Kidney (tissue), 14 donors: Measurements from ENCODE around the gene CHRM4. TPM values are rescaled to one million over a fixed set of nuclear protein-coding genes. Genes with fewer than 3 reads are reported as not detected.

ENCODE experiments used
- DNase-seq, 5 donors: peaks; one replicate each; pipeline ENCODE4 v3.0.0-alpha.2; 2013 to 2020
- FAIRE-seq: peaks from 2 replicates; lab custom pipeline; 2012; peaks lifted over from hg19 to GRCh38; lab: Jason Lieb, UNC
- H3K27ac ChIP-seq, 2 donors: one replicate each; pipeline ENCODE4 v1.7.0; 2013; ENCODE audit warnings: low read depth in 2 of 2, low read length in 2 of 2, inconsistent platforms in 1 of 2
- H3K27me3 ChIP-seq: one replicate; pipeline ENCODE4 v1.7.1; 2013; ENCODE audit warnings: low read length, inconsistent platforms; ENCODE audit not compliant: control insufficient read depth, insufficient read depth
- H3K36me3 ChIP-seq, 3 donors: one replicate each; pipeline versions ENCODE4 v1.7.0 to v1.7.1; 2013; ENCODE audit warnings: low read length in 3 of 3, control low read depth in 1 of 3, inconsistent platforms in 1 of 3; ENCODE audit not compliant: insufficient read depth in 3 of 3, control insufficient read depth in 2 of 3
- H3K4me1 ChIP-seq, 3 donors: one replicate each; pipeline versions ENCODE4 v1.7.0 to v1.7.1; 2013; ENCODE audit warnings: low read length in 3 of 3, inconsistent platforms in 1 of 3, low read depth in 1 of 3; ENCODE audit not compliant: control insufficient read depth in 2 of 3, insufficient read depth in 2 of 3
- H3K4me3 ChIP-seq, 3 donors: one replicate each; pipeline versions ENCODE4 v1.7.0 to v1.8.1; 2013; ENCODE audit warnings: low read length in 3 of 3, control low read depth in 1 of 3, inconsistent platforms in 1 of 3
- H3K9ac ChIP-seq, 3 donors: one replicate each; pipeline versions ENCODE4 v1.7.0 to v1.7.1; 2013; ENCODE audit warnings: low read length in 3 of 3, control low read depth in 1 of 3, inconsistent platforms in 1 of 3
- H3K9me3 ChIP-seq, 3 donors: one replicate each; pipeline versions ENCODE4 v1.7.0 to v1.7.1; 2013; ENCODE audit warnings: low read length in 3 of 3, control low read depth in 1 of 3, inconsistent platforms in 1 of 3; ENCODE audit not compliant: control insufficient read depth in 2 of 3, insufficient read depth in 1 of 3
- intact Hi-C: fragments of 100-400 bp; cut with DNase I; formaldehyde crosslinking; loops from one replicate; pipeline ENCODE4 v1.11.1; 2022
- polyA plus RNA-seq: library from polyadenylated mRNA; stranded (reverse); fragments of 350-450 nt; fragmentation: Illumina TruSeq; extraction: RNeasy Lipid Tissue Mini Kit (QIAGEN cat#74804); gene quantifications from one replicate; pipeline ENCODE4 v1.2.3, GENCODE V29; 2014; ENCODE audit warnings: low read depth, low replicate concordance; ENCODE audit not compliant: insufficient read depth
- total RNA-seq: library from RNA; stranded (reverse); fragmentation: NEBNext Ultra II Directional; extraction: Animal tissue kit (Norgen Biotek cat#: 25700); gene quantifications from one replicate; pipeline ENCODE4 v1.2.1, GENCODE V29; 2021
- TF ChIP-seq, protein P1 (sequence below): IDR thresholded peaks from 3 replicates; pipeline ENCODE4 v1.5.1; 2012; ENCODE audit warnings: mild to moderate bottlenecking, moderate library complexity, borderline replicate concordance; ENCODE audit not compliant: insufficient read depth; ENCODE audit errors: extremely low read depth
- donor health status: control.
- donor health status: control.
- donor health status: control.
- donor health status: control.
- donor health status: control.
- donor health status: DM: yes; HTN: yes; CAD: no.
- donor health status: Normal renal cell carcinoma (clear cell type).

Gene CHRM4
- total and polyA plus RNA-seq, 2 donors from 2014 or later: 0.16 TPM; not detected in 1

DNA sequence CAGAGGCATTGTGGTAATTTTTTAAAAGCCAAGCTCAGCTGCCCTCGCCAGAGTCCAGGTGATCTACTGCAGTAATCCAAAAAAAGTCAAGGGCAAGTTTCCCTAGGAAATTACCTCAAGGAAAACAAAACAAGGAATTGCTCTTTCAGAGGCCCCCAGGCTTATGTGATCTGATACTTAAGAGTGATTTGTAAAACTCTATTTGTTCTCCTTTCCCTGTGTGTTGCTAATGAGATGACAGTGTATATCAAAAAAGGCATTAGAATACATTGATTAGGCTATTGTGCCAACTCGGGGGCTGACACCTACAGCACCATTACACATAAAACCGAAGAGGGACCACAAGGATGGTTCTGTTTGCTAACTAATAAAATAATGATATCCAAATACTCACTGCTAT lies 44.5 kb upstream of the CHRM4 start:
- H3K36me3 ChIP-seq: peaks cover 5 to 31% (median 8%) of the 10 kb centered on the region in 3 donors
- no peak overlapping the region for H3K9ac ChIP-seq
- DNase-seq: no peak
- TF ChIP-seq, protein P1, sequence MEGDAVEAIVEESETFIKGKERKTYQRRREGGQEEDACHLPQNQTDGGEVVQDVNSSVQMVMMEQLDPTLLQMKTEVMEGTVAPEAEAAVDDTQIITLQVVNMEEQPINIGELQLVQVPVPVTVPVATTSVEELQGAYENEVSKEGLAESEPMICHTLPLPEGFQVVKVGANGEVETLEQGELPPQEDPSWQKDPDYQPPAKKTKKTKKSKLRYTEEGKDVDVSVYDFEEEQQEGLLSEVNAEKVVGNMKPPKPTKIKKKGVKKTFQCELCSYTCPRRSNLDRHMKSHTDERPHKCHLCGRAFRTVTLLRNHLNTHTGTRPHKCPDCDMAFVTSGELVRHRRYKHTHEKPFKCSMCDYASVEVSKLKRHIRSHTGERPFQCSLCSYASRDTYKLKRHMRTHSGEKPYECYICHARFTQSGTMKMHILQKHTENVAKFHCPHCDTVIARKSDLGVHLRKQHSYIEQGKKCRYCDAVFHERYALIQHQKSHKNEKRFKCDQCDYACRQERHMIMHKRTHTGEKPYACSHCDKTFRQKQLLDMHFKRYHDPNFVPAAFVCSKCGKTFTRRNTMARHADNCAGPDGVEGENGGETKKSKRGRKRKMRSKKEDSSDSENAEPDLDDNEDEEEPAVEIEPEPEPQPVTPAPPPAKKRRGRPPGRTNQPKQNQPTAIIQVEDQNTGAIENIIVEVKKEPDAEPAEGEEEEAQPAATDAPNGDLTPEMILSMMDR: no peak
- H3K4me3 ChIP-seq: no peak overlapping the region
- intact Hi-C loops: no loop called here
- no peaks in the 10 kb centered on the region for H3K4me1 ChIP-seq
- no peaks in the 10 kb centered on the region for H3K9me3 ChIP-seq
- no peaks in the 10 kb centered on the region for H3K27me3 ChIP-seq
- no peak overlapping the region for H3K27ac ChIP-seq
- FAIRE-seq: no peak

DNA sequence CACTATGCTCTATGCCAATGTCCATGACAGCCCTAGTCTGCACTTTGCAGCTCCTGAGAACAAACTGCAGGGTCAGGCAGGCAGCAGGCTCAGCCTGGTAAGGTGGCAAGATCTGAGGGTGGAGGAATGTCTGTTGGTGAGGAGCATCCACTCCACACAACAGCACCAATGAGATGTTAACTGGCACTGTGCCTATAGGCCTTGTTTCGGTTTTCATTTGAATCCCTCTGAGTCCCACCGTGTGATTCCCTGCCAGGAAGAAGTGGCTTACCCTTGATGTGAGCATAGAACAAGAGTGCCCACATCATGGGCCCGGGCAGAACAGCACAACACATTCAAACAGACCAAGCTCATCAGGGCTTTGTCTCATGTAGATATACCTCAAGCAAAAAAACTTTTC lies 44.1 kb upstream of the CHRM4 start:
- DNase-seq (no peak), FAIRE-seq (no peak)
- Histone ChIP-seq H3K36me3 (peaks cover 8 to 34% (median 10%) of the 10 kb centered on the region in 3 donors), H3K4me3 (no peak overlapping the region), H3K4me1 (no peaks in the 10 kb centered on the region), H3K9ac (no peak overlapping the region), H3K27ac (no peak overlapping the region), H3K9me3 (no peaks in the 10 kb centered on the region), H3K27me3 (no peaks in the 10 kb centered on the region)
- TF ChIP-seq, protein P1: no peak
- intact Hi-C loops: no loop called here

DNA sequence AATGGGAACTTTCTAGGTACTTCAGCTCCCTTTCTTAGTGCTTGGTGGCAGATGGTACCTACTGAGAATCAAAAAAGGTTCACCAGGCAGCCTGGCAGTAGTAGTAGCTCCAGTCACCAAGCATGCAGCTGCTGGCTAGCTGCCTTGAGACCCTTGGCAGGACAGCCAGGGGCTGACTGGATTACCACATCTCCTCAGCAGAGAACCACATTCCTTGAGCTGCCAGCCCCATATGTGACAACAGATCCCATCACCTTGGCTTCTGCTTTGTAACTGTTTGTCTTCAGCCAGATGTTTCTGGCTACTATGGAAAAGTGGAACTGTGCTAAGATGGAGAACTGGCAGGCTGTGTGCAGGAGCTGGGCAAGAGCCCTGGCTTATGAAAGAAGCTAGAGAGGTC lies 39.6 kb upstream of the CHRM4 start:
- H3K36me3 ChIP-seq: peaks cover 11 to 31% (median 15%) of the 10 kb centered on the region in 3 donors
- H3K27ac ChIP-seq: no peak overlapping the region
- intact Hi-C loops: no loop called here
- TF ChIP-seq, protein P1: no peak
- DNase-seq (no peak), FAIRE-seq (no peak)
- no peak overlapping the region for H3K4me3 ChIP-seq
- H3K9me3 ChIP-seq: no peaks in the 10 kb centered on the region
- H3K9ac ChIP-seq: no peak overlapping the region
- H3K27me3 ChIP-seq: no peaks in the 10 kb centered on the region
- H3K4me1 ChIP-seq: no peaks in the 10 kb centered on the region

DNA sequence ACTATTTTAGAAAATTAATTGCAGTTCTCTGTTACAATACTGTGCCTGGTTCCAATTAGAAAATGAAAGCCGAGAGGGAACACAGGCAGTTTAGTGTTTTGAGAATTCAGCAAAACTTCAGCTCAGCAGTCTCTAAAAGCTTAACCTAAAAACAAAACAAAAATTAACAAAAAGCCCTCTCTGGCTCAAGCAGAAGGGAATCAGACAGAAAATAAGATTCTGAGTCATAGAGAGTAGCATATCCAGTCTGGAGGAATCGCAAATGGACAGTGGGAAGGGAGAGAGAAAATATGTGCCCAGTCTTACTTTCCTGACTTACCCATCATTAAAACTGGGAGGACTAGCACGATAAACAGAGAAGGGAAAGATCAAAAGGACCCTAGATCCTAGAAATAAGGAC lies 38.1 kb upstream of the CHRM4 start:
- Histone ChIP-seq H3K4me1 (no peaks in the 10 kb centered on the region), H3K9me3 (no peaks in the 10 kb centered on the region), H3K36me3 (peaks cover 11 to 31% (median 14%) of the 10 kb centered on the region in 3 donors), H3K4me3 (no peak overlapping the region), H3K27me3 (no peaks in the 10 kb centered on the region), H3K27ac (no peak overlapping the region), H3K9ac (no peak overlapping the region)
- no peak for FAIRE-seq
- no peak for DNase-seq
- TF ChIP-seq, protein P1: no peak
- intact Hi-C loops: no loop called here
